ENCODE results near the gene PRPSAP1. TPM values are rescaled to one million over a fixed set of nuclear protein-coding genes. Genes with fewer than 3 reads are reported as not detected.

The PRPSAP1 gene
- 54.9 TPM for polyA plus RNA-seq (2013)

GRCh38 chr17:76353599-76354316 is at the start of gene PRPSAP1:
PRPSAP1 (minus strand) TSS chr17:76353916; CDS start chr17:76353703, 213 bp downstream.
- Histone ChIP-seq H3K9me3 (ENCODE audit: control extremely low read depth in 1 of 5, control insufficient read depth in 4 of 5, insufficient read depth in 2 of 5, low read depth in 1 of 5, low read length in 4 of 5) (no peaks in the 10 kb centered on the region), H3K27ac (ENCODE audit: insufficient read depth in 1 of 2, low read depth in 1 of 2, low read length in 2 of 2, poor library complexity in 1 of 2, severe bottlenecking in 2 of 2) (peak within 1 kb of the TSS; percentile 97 to 99), H3K36me3 (ENCODE audit: control insufficient read depth in 4 of 4, insufficient read depth in 4 of 4, low read length in 3 of 4) (no peaks in the 10 kb centered on the region), H3K4me1 (ENCODE audit: control extremely low read depth in 1 of 4, control insufficient read depth in 4 of 4, insufficient read depth in 4 of 4, low read length in 3 of 4) (peaks cover 0 to 21% (median 17%) of the 10 kb centered on the region in 4 experiments), H3K4me3 (ENCODE audit: control insufficient read depth in 1 of 7, extremely low read depth in 1 of 7, insufficient read depth in 4 of 7, low read depth in 2 of 7, low read length in 6 of 7) (peak within 1 kb of the TSS; percentile 73 to 91 (median 83)), H3K27me3 (replicated peaks in 2 of 5; ENCODE audit: control insufficient read depth in 4 of 5, insufficient read depth in 5 of 5, low read length in 4 of 5) (no peaks in the 10 kb centered on the region)
- WGBS (ENCODE audit: insufficient coverage): 0% methylated on average over 75 of the region's 75 CpGs
- CTCF ChIA-PET: interaction anchor here (0.9 to 5.5 kb wide), 10 partner anchors 16 to 50 kb away, joined by 3 to 41 read pairs (median 4); partner anchors contain the start of gene SPHK1
- peak; percentile 86 to 92 (median 91) for DNase-seq
- POLR2A ChIA-PET: interaction anchor here (0.6 to 2.5 kb wide), 4 partner anchors 22 to 44 kb away, joined by 3 to 12 read pairs (median 4); partner anchors contain the start of gene SPHK1

- no peak for DNase-seq
- ChIA-PET POLR2A (interaction anchor here (0.6 kb wide), 1 partner anchor 424 kb away, joined by 4 read pairs; no protein-coding TSS in a partner anchor), CTCF (interaction anchor here (1.0 to 11.3 kb wide), 5 partner anchors 14 to 100 kb away, joined by 3 to 226 read pairs (median 5); partner anchors contain the start of genes QRICH2, SPHK1 and UBE2O)
- no peak overlapping the region for H3K27ac ChIP-seq (ENCODE audit: insufficient read depth in 1 of 2, low read depth in 1 of 2, low read length in 2 of 2, poor library complexity in 1 of 2, severe bottlenecking in 2 of 2)
- no peaks in the 10 kb centered on the region for H3K9me3 ChIP-seq (ENCODE audit: control extremely low read depth in 1 of 5, control insufficient read depth in 4 of 5, insufficient read depth in 2 of 5, low read depth in 1 of 5, low read length in 4 of 5)
- no peaks in the 10 kb centered on the region for H3K4me1 ChIP-seq (ENCODE audit: control extremely low read depth in 1 of 4, control insufficient read depth in 4 of 4, insufficient read depth in 4 of 4, low read length in 3 of 4)
- H3K36me3 ChIP-seq (ENCODE audit: control insufficient read depth in 4 of 4, insufficient read depth in 4 of 4, low read length in 3 of 4): peaks cover 14 to 74% (median 57%) of the 10 kb centered on the region in 4 experiments
- 94% methylated on average over 4 of the region's 5 CpGs for WGBS (ENCODE audit: insufficient coverage)
- no peaks in the 10 kb centered on the region for H3K27me3 ChIP-seq (replicated peaks in 2 of 5; ENCODE audit: control insufficient read depth in 4 of 5, insufficient read depth in 5 of 5, low read length in 4 of 5)
- H3K4me3 ChIP-seq (ENCODE audit: control insufficient read depth in 1 of 7, extremely low read depth in 1 of 7, insufficient read depth in 4 of 7, low read depth in 2 of 7, low read length in 6 of 7): no peak overlapping the region
These were observed 49.0 kb upstream of the PRPSAP1 start for GRCh38 chr17:76402711-76403110.

GRCh38 chr17:76399175-76400172 is 45.8 kb upstream of the PRPSAP1 start:
- ChIA-PET POLR2A (no interaction called here), CTCF (interaction anchor here (0.7 to 11.3 kb wide), 20 partner anchors 9 to 402 kb away, joined by 3 to 226 read pairs (median 7); partner anchors contain the start of genes AANAT, PRPSAP1, QRICH2 and SPHK1)
- Histone ChIP-seq H3K27ac (ENCODE audit: insufficient read depth in 1 of 2, low read depth in 1 of 2, low read length in 2 of 2, poor library complexity in 1 of 2, severe bottlenecking in 2 of 2) (no peak overlapping the region), H3K4me1 (ENCODE audit: control extremely low read depth in 1 of 4, control insufficient read depth in 4 of 4, insufficient read depth in 4 of 4, low read length in 3 of 4) (no peaks in the 10 kb centered on the region), H3K27me3 (replicated peaks in 2 of 5; ENCODE audit: control insufficient read depth in 4 of 5, insufficient read depth in 5 of 5, low read length in 4 of 5) (no peaks in the 10 kb centered on the region), H3K4me3 (ENCODE audit: control insufficient read depth in 1 of 7, extremely low read depth in 1 of 7, insufficient read depth in 4 of 7, low read depth in 2 of 7, low read length in 6 of 7) (no peak overlapping the region), H3K9me3 (ENCODE audit: control extremely low read depth in 1 of 5, control insufficient read depth in 4 of 5, insufficient read depth in 2 of 5, low read depth in 1 of 5, low read length in 4 of 5) (no peaks in the 10 kb centered on the region), H3K36me3 (ENCODE audit: control insufficient read depth in 4 of 4, insufficient read depth in 4 of 4, low read length in 3 of 4) (peaks cover 16 to 88% (median 72%) of the 10 kb centered on the region in 4 experiments)
- no peak for DNase-seq
- 96% methylated on average over 30 of the region's 33 CpGs for WGBS (ENCODE audit: insufficient coverage)

GRCh38 chr17:76398523-76399174 is 44.9 kb upstream of the PRPSAP1 start:
- Histone ChIP-seq H3K27ac (ENCODE audit: insufficient read depth in 1 of 2, low read depth in 1 of 2, low read length in 2 of 2, poor library complexity in 1 of 2, severe bottlenecking in 2 of 2) (no peak overlapping the region), H3K27me3 (replicated peaks in 2 of 5; ENCODE audit: control insufficient read depth in 4 of 5, insufficient read depth in 5 of 5, low read length in 4 of 5) (no peaks in the 10 kb centered on the region), H3K4me3 (ENCODE audit: control insufficient read depth in 1 of 7, extremely low read depth in 1 of 7, insufficient read depth in 4 of 7, low read depth in 2 of 7, low read length in 6 of 7) (no peak overlapping the region), H3K36me3 (ENCODE audit: control insufficient read depth in 4 of 4, insufficient read depth in 4 of 4, low read length in 3 of 4) (peaks cover 19 to 89% (median 70%) of the 10 kb centered on the region in 4 experiments), H3K4me1 (ENCODE audit: control extremely low read depth in 1 of 4, control insufficient read depth in 4 of 4, insufficient read depth in 4 of 4, low read length in 3 of 4) (no peaks in the 10 kb centered on the region), H3K9me3 (ENCODE audit: control extremely low read depth in 1 of 5, control insufficient read depth in 4 of 5, insufficient read depth in 2 of 5, low read depth in 1 of 5, low read length in 4 of 5) (no peaks in the 10 kb centered on the region)
- CTCF ChIA-PET: interaction anchor here (0.9 to 11.3 kb wide), 31 partner anchors 9 to 401 kb away, joined by 3 to 226 read pairs (median 6); partner anchors contain the start of genes AANAT, PRPSAP1, QRICH2 and SPHK1
- 93% methylated on average over 17 of the region's 20 CpGs for WGBS (ENCODE audit: insufficient coverage)
- POLR2A ChIA-PET: interaction anchor here (0.6 to 1.0 kb wide), 2 partner anchors 46 to 74 kb away, joined by 4 read pairs; no protein-coding TSS in a partner anchor
- no peak for DNase-seq

GRCh38 chr17:76397687-76398522 is 44.2 kb upstream of the PRPSAP1 start:
- H3K4me1 ChIP-seq (ENCODE audit: control extremely low read depth in 1 of 4, control insufficient read depth in 4 of 4, insufficient read depth in 4 of 4, low read length in 3 of 4): no peaks in the 10 kb centered on the region
- peak; percentile 73 to 87 (median 79) for DNase-seq
- WGBS (ENCODE audit: insufficient coverage): 81% methylated on average over 16 of the region's 16 CpGs
- ChIA-PET POLR2A (interaction anchor here (0.6 to 1.0 kb wide), 2 partner anchors 45 to 73 kb away, joined by 4 read pairs; no protein-coding TSS in a partner anchor), CTCF (interaction anchor here (0.7 to 11.3 kb wide), 37 partner anchors 10 to 279 kb away, joined by 3 to 226 read pairs (median 5); partner anchors contain the start of genes AANAT, PRPSAP1, QRICH2 and SPHK1)
- no peaks in the 10 kb centered on the region for H3K27me3 ChIP-seq (replicated peaks in 2 of 5; ENCODE audit: control insufficient read depth in 4 of 5, insufficient read depth in 5 of 5, low read length in 4 of 5)
- no peak overlapping the region for H3K27ac ChIP-seq (ENCODE audit: insufficient read depth in 1 of 2, low read depth in 1 of 2, low read length in 2 of 2, poor library complexity in 1 of 2, severe bottlenecking in 2 of 2)
- peaks cover 19 to 87% (median 72%) of the 10 kb centered on the region in 4 experiments for H3K36me3 ChIP-seq (ENCODE audit: control insufficient read depth in 4 of 4, insufficient read depth in 4 of 4, low read length in 3 of 4)
- no peak overlapping the region for H3K4me3 ChIP-seq (ENCODE audit: control insufficient read depth in 1 of 7, extremely low read depth in 1 of 7, insufficient read depth in 4 of 7, low read depth in 2 of 7, low read length in 6 of 7)
- H3K9me3 ChIP-seq (ENCODE audit: control extremely low read depth in 1 of 5, control insufficient read depth in 4 of 5, insufficient read depth in 2 of 5, low read depth in 1 of 5, low read length in 4 of 5): no peaks in the 10 kb centered on the region
